Measurements from ENCODE around the gene NDUFC2.
"Not testable (repeated sequence)": the region's sequence is repeated elsewhere in the genome, so short reads cannot be mapped to it uniquely, and the experiment has no call there.

NDUFC2 gene

DNA sequence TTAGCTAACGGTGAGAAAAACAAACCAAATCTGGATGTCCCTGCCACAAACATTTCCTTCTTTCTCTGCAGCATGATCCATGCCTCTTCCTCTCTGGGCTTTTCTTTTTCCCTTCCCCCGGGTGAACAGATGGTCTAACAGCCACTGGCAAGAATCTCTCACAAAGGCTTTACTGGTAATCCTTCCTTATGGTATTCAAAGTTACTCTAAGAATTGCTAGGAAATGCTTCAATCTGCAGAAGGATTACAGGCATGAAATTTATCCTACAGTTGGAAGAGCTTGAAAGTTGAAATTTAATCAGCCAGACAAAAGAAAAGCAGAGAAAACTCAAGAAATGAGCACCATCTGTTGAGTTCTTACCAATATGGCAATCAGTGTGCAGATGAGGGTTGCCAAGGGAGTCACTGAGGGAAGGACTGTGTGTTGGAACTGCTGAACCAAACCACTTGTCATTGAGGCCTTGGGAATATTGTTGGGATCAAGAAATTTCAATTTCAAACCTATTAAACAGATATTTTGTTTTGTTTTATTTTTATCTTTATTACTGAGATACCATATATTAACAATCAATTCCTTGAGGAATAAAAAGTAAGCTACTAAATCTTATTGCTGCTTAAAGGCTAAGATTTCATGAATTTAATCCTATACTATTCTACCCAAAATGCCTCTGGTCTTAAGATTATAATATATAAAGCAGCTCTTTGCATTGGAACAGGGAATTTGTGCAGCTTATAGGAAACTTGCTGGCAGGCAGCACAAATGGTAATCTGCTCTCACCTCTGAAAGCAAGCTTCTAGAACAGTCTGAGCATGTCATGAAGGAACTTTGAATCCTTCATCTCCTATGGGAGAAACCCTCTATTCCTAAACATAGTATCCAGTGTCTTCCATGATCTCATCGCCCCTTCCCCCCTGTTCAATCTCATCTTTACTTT is 29.7 kb upstream of the NDUFC2 start:
- TF ChIP-seq, protein P1, sequence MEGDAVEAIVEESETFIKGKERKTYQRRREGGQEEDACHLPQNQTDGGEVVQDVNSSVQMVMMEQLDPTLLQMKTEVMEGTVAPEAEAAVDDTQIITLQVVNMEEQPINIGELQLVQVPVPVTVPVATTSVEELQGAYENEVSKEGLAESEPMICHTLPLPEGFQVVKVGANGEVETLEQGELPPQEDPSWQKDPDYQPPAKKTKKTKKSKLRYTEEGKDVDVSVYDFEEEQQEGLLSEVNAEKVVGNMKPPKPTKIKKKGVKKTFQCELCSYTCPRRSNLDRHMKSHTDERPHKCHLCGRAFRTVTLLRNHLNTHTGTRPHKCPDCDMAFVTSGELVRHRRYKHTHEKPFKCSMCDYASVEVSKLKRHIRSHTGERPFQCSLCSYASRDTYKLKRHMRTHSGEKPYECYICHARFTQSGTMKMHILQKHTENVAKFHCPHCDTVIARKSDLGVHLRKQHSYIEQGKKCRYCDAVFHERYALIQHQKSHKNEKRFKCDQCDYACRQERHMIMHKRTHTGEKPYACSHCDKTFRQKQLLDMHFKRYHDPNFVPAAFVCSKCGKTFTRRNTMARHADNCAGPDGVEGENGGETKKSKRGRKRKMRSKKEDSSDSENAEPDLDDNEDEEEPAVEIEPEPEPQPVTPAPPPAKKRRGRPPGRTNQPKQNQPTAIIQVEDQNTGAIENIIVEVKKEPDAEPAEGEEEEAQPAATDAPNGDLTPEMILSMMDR (IDR thresholded peaks at IDR 0.05; ENCODE audit: borderline replicate concordance, control extremely low read depth, extremely low read depth, insufficient read depth, missing control alignments) = no peak
- in situ Hi-C loops (cut with MboI; ENCODE audit: low sequenced_read_pairs, unreplicated experiment) = no loop called here
- DNase-seq (ENCODE audit: low spot score) = no peak

DNA sequence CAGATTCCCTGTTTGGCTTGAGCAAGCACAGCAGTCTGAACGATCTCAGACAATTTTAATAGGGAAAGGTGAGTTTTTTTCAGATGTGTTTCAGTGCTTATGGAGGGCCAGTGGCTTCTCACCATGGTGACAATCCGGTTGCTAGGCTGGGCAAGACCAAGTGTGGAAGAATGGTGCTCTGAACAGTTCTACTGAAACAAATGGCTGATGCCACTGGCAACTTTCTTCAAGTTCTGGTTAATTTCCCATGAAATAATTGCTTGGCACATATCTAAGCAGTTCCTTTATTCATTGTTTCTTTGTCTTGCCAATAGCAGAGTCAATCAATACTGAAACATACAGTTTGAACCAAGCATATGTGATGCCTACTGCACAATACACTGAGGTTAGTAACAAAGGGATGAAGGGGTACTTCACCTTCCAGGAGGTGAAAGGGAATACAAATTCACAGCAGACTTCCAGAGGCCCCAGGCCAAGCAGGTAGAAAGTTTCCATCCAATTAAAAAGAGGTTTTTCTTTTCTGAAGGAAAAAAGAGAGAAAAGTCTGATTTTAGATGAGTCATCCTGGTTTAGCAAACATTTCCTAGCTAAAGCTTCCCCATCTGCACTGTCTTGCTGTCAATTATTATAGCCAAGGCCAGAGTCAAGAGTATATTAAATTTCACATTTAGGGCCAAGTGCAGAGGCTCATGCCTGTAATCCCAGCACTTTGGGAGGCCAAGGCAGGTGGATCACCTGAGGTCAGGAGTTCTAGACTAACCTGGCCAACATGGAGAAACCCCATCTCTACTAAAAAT is 21.2 kb upstream of the NDUFC2 start:
- no peak for DNase-seq (ENCODE audit: low spot score)
- in situ Hi-C loops (cut with MboI; ENCODE audit: low sequenced_read_pairs, unreplicated experiment) = no loop called here
- TF ChIP-seq, protein P1 (IDR thresholded peaks at IDR 0.05; ENCODE audit: borderline replicate concordance, control extremely low read depth, extremely low read depth, insufficient read depth, missing control alignments) = no peak

GRCh38 chr11:78100261-78100660 is 20.6 kb upstream of the NDUFC2 start:
- TF ChIP-seq, protein P1 (IDR thresholded peaks at IDR 0.05; ENCODE audit: borderline replicate concordance, control extremely low read depth, extremely low read depth, insufficient read depth, missing control alignments) = no peak
- DNase-seq (ENCODE audit: low spot score) = no peak
- in situ Hi-C loops (cut with MboI; ENCODE audit: low sequenced_read_pairs, unreplicated experiment) = no loop called here

GRCh38 chr11:78099666-78100065 is 20.0 kb upstream of the NDUFC2 start:
- in situ Hi-C loops (cut with MboI; ENCODE audit: low sequenced_read_pairs, unreplicated experiment) = no loop called here
- no peak for DNase-seq (ENCODE audit: low spot score)
- TF ChIP-seq, protein P1 (IDR thresholded peaks at IDR 0.05; ENCODE audit: borderline replicate concordance, control extremely low read depth, extremely low read depth, insufficient read depth, missing control alignments) = no peak

- DNase-seq (ENCODE audit: low spot score) = no peak
- TF ChIP-seq, protein P1 (IDR thresholded peaks at IDR 0.05; ENCODE audit: borderline replicate concordance, control extremely low read depth, extremely low read depth, insufficient read depth, missing control alignments) = no peak
- in situ Hi-C loops (cut with MboI; ENCODE audit: low sequenced_read_pairs, unreplicated experiment) = no loop called here
These were observed 18.2 kb upstream of the NDUFC2 start for GRCh38 chr11:78097666-78098385.

GRCh38 chr11:78094250-78094649 is 14.6 kb upstream of the NDUFC2 start:
- in situ Hi-C loops (cut with MboI; ENCODE audit: low sequenced_read_pairs, unreplicated experiment) = no loop called here
- peak; percentile 40 for DNase-seq (ENCODE audit: low spot score)
- TF ChIP-seq, protein P1 (IDR thresholded peaks at IDR 0.05; ENCODE audit: borderline replicate concordance, control extremely low read depth, extremely low read depth, insufficient read depth, missing control alignments) = no peak

- in situ Hi-C loops (cut with MboI; ENCODE audit: low sequenced_read_pairs, unreplicated experiment); DNase-seq (ENCODE audit: low spot score): not testable (repeated sequence)
These were observed 6.9 kb upstream of the NDUFC2 start for GRCh38 chr11:78086521-78087074.
